Left ventricle myocardium superior (tissue), 1 donor: ENCODE measurements around the gene SNAP29. TPM values are rescaled to one million over a fixed set of nuclear protein-coding genes. Genes with fewer than 3 reads are reported as not detected.
"Not testable (repeated sequence)": the region's sequence is repeated elsewhere in the genome, so short reads cannot be mapped to it uniquely, and the experiment has no call there.

Experiments
- ATAC-seq: fragments of 200-7000 bp; cut with Tn5 transposase; one replicate; pipeline ENCODE4 v1.9.1; 2020; ENCODE audit warnings: mild to moderate bottlenecking, moderate library complexity
- DNase-seq: peaks from one replicate; pipeline ENCODE4 v3.0.0-alpha.2; 2020
- intact Hi-C: fragments of 100-400 bp; cut with micrococcal nuclease; formaldehyde crosslinking; loops from one replicate; pipeline ENCODE4 v1.11.0; 2022
- total RNA-seq: library from RNA; stranded (reverse); fragmentation: NEBNext Ultra II Directional; extraction: Animal tissue kit (Norgen Biotek cat#: 25700); gene quantifications from one replicate; pipeline ENCODE4 v1.2.1, GENCODE V29; 2021
- donor health status: DM: no; HTN: yes; CAD: no; lungs with severe emphysema.

Gene SNAP29
- total RNA-seq, 1 donor from 2014 or later = 24.2 TPM

DNA sequence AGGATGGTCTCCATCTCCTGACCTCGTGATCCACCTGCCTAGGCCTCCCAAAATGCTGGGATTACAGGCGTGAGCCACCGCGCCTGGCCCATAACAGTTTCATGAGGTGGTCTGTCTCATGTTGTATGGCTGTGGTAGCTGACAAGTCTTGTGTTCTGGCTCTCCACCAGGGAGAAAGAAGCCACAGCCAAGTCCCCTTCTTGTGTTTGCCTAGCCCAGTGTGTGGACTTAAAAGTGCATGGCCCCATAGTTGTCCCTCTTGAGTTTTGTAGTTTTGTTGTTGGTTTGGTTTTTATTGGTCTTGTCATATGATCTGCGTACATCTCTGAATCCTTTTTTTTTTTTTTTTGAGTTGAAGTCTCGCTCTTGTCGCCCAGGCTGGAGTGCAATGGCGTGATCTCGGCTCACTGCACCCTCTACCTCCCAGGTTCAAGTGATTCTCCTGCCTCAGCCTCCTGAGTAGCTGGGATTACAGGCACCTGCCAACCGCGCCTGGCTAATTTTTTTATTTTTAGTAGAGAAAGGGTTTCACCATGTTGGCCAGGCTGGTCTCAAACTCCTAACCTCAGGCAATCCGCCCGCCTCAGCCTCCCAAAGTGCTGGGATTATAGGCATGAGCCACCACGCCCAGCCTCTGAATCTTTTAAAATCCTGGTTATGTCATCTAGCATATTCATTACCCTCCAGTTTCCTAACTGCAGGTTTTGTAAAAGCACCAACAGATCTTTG, 80.8 kb downstream of the SNAP29 start:
- intact Hi-C loops, DNase-seq, ATAC-seq: not testable (repeated sequence)

DNA sequence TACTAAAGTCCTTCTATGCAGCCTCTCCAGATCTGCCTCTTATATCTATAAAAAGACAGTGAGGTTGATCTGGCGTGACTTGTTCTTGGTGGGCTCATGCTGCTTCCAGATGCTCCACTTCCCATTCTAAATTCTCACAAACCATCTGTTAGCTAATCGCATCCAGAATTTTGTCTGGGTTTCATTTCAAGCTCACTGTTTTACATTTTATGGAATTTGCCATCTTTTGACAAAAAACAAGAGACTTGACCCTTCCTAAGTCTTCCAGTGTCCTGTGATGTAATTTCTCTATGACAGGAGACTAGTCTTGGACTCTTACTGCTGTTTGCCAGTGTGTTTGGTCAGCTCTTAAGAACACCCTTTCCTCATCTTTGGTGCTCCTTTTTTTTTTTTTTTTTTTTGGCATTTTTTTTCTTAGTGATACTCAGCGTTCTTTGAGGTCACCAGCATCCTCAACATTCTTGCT, 81.4 kb downstream of the SNAP29 start:
- no peak for DNase-seq
- ATAC-seq = no peak
- intact Hi-C loops = no loop called here

Other genes with a start within 250 kb of the SNAP29 start
- gene SERPIND1, start 84.9 kb upstream of the SNAP29 start, total RNA-seq = not detected
- gene PI4KA, start 196 bp upstream of the SNAP29 start, total RNA-seq = 46.2 TPM
- gene CRKL, start 58.4 kb downstream of the SNAP29 start, total RNA-seq = 54.7 TPM
- 0.52 TPM for gene AIFM3, start 108.2 kb downstream of the SNAP29 start, total RNA-seq
- 24.4 TPM for gene LZTR1, start 123.3 kb downstream of the SNAP29 start, total RNA-seq
- 18.0 TPM for gene THAP7, start 143.1 kb downstream of the SNAP29 start, total RNA-seq
- gene P2RX6, start 156.2 kb downstream of the SNAP29 start, total RNA-seq = 1.8 TPM
- 0.30 TPM for gene SLC7A4, start 173.6 kb downstream of the SNAP29 start, total RNA-seq
- not detected for gene LRRC74B, start 186.9 kb downstream of the SNAP29 start, total RNA-seq